GM23338 (cell line): Measurements from ENCODE around the gene ADGRF3.

Experiments
- CREB1 ChIP-seq: fragments of 250-450 bp; sonication (Bioruptor Pico); IDR thresholded peaks from 2 replicates; pipeline ENCODE4 v1.5.0; 2020; ENCODE audit warnings: low read depth, mild to moderate bottlenecking, moderate library complexity
- EZH2 ChIP-seq: fragments of 200-600 bp; sonication (generic); IDR thresholded peaks from one replicate; pipeline ENCODE4 v1.8.0; 2017; ENCODE audit warnings: antibody characterized with exemption, mild to moderate bottlenecking, low read depth; ENCODE audit not compliant: unreplicated experiment
- EZH2phosphoT487 ChIP-seq: fragments of 200-600 bp; sonication (generic); IDR thresholded peaks from one replicate; pipeline ENCODE4 v1.8.1; 2018; ENCODE audit warnings: antibody characterized with exemption; ENCODE audit not compliant: unreplicated experiment
- JUNB ChIP-seq: IDR thresholded peaks from one replicate; pipeline ENCODE4 v1.6.1; 2016; ENCODE audit warnings: antibody characterized with exemption; ENCODE audit not compliant: unreplicated experiment
- NANOG ChIP-seq: IDR thresholded peaks from 2 replicates; pipeline ENCODE4 v1.6.1; 2016; ENCODE audit warnings: antibody characterized with exemption, borderline replicate concordance
- POLR2AphosphoS5 ChIP-seq: IDR thresholded peaks from 2 replicates; pipeline ENCODE4 v1.6.1; 2016; ENCODE audit warnings: antibody characterized with exemption, low read depth
- STAT1 ChIP-seq: IDR thresholded peaks from one replicate; pipeline ENCODE4 v1.6.1; 2016; ENCODE audit warnings: antibody characterized with exemption; ENCODE audit not compliant: unreplicated experiment
- TF ChIP-seq, protein P1 (sequence below), 2 experiments: fragments of 200-600 bp in 1 of 2; sonication (generic) in 1 of 2; conservative IDR thresholded peaks; 2 replicates each; pipeline versions ENCODE4 v1.5.1 to v1.6.1; 2016 to 2017; ENCODE audit warnings: antibody characterized with exemption in 2 of 2, low read depth in 2 of 2, mild to moderate bottlenecking in 2 of 2, moderate library complexity in 1 of 2
- TF ChIP-seq, protein P2 (sequence below): IDR thresholded peaks from one replicate; pipeline ENCODE4 v1.6.1; 2018; ENCODE audit warnings: antibody characterized with exemption; ENCODE audit not compliant: unreplicated experiment
- TF ChIP-seq, protein P3 (sequence below): fragments of 250-450 bp; sonication (Bioruptor Pico); IDR thresholded peaks from 2 replicates; pipeline ENCODE4 v1.5.0; 2020; ENCODE audit warnings: mild to moderate bottlenecking, moderate library complexity
- TF ChIP-seq, protein P4 (sequence below): IDR thresholded peaks from 2 replicates; pipeline ENCODE4 v1.6.1; 2016; ENCODE audit warnings: antibody characterized with exemption

DNA sequence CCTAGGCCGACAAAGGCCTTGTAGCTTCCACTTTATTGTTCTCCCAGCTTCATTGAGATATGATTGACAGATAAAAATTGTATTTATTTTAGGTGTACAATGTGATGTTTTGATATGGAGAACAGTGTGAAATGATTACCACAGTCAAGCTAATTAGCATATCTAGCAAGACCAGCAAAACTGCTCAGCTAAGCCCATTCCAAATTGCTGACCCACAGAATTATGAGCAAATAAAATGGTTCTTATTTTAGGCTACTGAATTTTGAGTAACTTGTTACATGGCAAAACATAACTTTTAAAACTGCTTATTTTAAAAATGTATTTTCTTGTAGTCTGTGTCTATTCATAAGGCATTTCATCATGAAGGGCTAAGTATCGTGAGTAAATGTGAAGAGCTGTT is 9.3 kb downstream of the ADGRF3 start:
- TF ChIP-seq POLR2AphosphoS5 = no peak
- TF ChIP-seq, protein P1, sequence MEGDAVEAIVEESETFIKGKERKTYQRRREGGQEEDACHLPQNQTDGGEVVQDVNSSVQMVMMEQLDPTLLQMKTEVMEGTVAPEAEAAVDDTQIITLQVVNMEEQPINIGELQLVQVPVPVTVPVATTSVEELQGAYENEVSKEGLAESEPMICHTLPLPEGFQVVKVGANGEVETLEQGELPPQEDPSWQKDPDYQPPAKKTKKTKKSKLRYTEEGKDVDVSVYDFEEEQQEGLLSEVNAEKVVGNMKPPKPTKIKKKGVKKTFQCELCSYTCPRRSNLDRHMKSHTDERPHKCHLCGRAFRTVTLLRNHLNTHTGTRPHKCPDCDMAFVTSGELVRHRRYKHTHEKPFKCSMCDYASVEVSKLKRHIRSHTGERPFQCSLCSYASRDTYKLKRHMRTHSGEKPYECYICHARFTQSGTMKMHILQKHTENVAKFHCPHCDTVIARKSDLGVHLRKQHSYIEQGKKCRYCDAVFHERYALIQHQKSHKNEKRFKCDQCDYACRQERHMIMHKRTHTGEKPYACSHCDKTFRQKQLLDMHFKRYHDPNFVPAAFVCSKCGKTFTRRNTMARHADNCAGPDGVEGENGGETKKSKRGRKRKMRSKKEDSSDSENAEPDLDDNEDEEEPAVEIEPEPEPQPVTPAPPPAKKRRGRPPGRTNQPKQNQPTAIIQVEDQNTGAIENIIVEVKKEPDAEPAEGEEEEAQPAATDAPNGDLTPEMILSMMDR (conservative IDR thresholded peaks at IDR 0.05; ENCODE audit: low read depth in 2 of 2) = no peak
- TF ChIP-seq EZH2 = no peak
- TF ChIP-seq JUNB = no peak
- TF ChIP-seq, protein P2, sequence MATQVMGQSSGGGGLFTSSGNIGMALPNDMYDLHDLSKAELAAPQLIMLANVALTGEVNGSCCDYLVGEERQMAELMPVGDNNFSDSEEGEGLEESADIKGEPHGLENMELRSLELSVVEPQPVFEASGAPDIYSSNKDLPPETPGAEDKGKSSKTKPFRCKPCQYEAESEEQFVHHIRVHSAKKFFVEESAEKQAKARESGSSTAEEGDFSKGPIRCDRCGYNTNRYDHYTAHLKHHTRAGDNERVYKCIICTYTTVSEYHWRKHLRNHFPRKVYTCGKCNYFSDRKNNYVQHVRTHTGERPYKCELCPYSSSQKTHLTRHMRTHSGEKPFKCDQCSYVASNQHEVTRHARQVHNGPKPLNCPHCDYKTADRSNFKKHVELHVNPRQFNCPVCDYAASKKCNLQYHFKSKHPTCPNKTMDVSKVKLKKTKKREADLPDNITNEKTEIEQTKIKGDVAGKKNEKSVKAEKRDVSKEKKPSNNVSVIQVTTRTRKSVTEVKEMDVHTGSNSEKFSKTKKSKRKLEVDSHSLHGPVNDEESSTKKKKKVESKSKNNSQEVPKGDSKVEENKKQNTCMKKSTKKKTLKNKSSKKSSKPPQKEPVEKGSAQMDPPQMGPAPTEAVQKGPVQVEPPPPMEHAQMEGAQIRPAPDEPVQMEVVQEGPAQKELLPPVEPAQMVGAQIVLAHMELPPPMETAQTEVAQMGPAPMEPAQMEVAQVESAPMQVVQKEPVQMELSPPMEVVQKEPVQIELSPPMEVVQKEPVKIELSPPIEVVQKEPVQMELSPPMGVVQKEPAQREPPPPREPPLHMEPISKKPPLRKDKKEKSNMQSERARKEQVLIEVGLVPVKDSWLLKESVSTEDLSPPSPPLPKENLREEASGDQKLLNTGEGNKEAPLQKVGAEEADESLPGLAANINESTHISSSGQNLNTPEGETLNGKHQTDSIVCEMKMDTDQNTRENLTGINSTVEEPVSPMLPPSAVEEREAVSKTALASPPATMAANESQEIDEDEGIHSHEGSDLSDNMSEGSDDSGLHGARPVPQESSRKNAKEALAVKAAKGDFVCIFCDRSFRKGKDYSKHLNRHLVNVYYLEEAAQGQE = no peak
- TF ChIP-seq, protein P3, sequence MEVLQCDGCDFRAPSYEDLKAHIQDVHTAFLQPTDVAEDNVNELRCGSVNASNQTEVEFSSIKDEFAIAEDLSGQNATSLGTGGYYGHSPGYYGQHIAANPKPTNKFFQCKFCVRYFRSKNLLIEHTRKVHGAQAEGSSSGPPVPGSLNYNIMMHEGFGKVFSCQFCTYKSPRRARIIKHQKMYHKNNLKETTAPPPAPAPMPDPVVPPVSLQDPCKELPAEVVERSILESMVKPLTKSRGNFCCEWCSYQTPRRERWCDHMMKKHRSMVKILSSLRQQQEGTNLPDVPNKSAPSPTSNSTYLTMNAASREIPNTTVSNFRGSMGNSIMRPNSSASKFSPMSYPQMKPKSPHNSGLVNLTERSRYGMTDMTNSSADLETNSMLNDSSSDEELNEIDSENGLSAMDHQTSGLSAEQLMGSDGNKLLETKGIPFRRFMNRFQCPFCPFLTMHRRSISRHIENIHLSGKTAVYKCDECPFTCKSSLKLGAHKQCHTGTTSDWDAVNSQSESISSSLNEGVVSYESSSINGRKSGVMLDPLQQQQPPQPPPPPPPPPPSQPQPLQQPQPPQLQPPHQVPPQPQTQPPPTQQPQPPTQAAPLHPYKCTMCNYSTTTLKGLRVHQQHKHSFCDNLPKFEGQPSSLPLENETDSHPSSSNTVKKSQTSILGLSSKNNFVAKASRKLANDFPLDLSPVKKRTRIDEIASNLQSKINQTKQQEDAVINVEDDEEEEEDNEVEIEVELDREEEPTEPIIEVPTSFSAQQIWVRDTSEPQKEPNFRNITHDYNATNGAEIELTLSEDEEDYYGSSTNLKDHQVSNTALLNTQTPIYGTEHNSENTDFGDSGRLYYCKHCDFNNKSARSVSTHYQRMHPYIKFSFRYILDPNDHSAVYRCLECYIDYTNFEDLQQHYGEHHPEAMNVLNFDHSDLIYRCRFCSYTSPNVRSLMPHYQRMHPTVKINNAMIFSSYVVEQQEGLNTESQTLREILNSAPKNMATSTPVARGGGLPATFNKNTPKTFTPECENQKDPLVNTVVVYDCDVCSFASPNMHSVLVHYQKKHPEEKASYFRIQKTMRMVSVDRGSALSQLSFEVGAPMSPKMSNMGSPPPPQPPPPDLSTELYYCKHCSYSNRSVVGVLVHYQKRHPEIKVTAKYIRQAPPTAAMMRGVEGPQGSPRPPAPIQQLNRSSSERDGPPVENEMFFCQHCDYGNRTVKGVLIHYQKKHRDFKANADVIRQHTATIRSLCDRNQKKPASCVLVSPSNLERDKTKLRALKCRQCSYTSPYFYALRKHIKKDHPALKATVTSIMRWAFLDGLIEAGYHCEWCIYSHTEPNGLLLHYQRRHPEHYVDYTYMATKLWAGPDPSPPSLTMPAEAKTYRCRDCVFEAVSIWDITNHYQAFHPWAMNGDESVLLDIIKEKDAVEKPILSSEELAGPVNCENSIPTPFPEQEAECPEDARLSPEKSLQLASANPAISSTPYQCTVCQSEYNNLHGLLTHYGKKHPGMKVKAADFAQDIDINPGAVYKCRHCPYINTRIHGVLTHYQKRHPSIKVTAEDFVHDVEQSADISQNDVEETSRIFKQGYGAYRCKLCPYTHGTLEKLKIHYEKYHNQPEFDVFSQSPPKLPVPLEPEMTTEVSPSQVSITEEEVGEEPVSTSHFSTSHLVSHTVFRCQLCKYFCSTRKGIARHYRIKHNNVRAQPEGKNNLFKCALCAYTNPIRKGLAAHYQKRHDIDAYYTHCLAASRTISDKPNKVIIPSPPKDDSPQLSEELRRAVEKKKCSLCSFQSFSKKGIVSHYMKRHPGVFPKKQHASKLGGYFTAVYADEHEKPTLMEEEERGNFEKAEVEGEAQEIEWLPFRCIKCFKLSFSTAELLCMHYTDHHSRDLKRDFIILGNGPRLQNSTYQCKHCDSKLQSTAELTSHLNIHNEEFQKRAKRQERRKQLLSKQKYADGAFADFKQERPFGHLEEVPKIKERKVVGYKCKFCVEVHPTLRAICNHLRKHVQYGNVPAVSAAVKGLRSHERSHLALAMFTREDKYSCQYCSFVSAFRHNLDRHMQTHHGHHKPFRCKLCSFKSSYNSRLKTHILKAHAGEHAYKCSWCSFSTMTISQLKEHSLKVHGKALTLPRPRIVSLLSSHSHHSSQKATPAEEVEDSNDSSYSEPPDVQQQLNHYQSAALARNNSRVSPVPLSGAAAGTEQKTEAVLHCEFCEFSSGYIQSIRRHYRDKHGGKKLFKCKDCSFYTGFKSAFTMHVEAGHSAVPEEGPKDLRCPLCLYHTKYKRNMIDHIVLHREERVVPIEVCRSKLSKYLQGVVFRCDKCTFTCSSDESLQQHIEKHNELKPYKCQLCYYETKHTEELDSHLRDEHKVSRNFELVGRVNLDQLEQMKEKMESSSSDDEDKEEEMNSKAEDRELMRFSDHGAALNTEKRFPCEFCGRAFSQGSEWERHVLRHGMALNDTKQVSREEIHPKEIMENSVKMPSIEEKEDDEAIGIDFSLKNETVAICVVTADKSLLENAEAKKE (CRISPR knock-in tag) = no peak
- no peak for TF ChIP-seq EZH2phosphoT487
- no peak for TF ChIP-seq CREB1 (CRISPR knock-in tag)
- TF ChIP-seq, protein P4, sequence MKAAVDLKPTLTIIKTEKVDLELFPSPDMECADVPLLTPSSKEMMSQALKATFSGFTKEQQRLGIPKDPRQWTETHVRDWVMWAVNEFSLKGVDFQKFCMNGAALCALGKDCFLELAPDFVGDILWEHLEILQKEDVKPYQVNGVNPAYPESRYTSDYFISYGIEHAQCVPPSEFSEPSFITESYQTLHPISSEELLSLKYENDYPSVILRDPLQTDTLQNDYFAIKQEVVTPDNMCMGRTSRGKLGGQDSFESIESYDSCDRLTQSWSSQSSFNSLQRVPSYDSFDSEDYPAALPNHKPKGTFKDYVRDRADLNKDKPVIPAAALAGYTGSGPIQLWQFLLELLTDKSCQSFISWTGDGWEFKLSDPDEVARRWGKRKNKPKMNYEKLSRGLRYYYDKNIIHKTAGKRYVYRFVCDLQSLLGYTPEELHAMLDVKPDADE = no peak
- no peak for TF ChIP-seq STAT1
- TF ChIP-seq NANOG = no peak
